Endometrium (tissue), 2 donors: ENCODE measurements around the gene NCS1.
"Not testable (repeated sequence)": the region's sequence is repeated elsewhere in the genome, so short reads cannot be mapped to it uniquely, and the experiment has no call there.

ENCODE experiments used
- FAIRE-seq: peaks from 2 replicates; lab custom pipeline; 2012; peaks lifted over from hg19 to GRCh38; lab: Jason Lieb, UNC
- donor health status: control.
- donor health status: control.

The NCS1 gene

GRCh38 chr9:130264414-130265350 is 92.5 kb downstream of the NCS1 start:
- no peak for FAIRE-seq

DNA sequence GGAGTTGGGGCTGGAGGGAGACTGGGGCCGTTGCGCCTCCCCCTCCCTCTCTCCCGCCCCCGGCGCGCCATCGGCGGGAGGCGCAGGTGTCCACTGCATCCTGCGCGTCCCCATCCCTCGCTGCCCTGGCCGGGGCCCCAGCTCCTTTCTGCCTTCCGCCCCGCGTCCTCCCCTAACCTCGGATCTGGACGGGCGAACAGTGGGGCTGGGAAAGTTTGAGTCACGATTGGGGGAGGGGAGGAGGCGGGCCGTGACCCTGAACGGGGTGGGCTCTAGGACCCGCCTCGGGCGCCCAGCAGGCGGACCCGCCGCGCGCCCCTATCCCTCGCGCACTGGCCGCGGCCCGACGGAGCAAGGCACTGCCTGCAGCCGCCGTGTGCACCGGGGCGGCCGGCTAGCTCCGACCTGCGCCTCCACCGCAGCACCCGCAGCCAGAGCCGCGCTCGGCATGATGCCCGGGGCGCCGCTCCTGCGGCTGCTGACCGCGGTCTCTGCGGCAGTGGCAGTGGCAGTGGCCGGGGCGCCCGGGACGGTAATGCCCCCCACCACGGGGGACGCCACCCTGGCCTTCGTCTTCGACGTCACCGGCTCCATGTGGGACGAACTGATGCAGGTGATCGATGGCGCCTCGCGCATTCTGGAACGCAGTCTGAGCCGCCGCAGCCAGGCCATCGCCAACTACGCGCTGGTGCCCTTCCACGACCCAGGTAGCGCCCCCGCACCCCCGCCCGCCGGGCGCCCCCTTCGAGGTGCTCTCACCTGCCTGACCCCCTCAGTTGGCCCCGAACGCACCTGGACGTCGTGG is 93.4 kb downstream of the NCS1 start, which contains the start of gene HMCN2:
HMCN2 (plus strand) TSS at position 330 of the 805 bp plus-strand sequence; CDS start at position 449, 119 bp downstream.
- FAIRE-seq, result no peak

- FAIRE-seq, result no peak
Measured at GRCh38 chr9:130266236-130267098, 94.3 kb downstream of the NCS1 start.

GRCh38 chr9:130267930-130268329 is 95.7 kb downstream of the NCS1 start:
- no peak for FAIRE-seq

GRCh38 chr9:130268521-130269211 is 96.5 kb downstream of the NCS1 start:
- no peak for FAIRE-seq

DNA sequence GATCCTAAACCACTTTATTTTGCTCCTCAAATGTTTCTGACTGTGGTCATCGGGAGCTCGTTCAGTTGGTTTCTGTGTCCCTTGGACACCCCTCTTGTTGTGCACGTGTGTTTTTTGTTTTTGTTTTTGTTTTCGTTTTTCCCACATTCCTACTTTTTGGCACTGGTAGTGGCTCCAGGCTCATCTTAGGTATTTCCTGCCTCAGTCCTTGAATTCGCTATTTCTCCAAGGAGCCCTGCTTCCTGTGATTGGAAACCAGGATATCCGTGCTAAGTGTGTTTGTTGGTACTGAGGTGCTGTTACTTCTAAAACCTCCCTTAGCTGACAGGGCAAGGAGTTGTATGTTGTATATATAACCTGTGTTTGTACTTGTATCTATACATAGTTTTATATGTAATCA is 99.3 kb downstream of the NCS1 start:
- no peak for FAIRE-seq

GRCh38 chr9:130275156-130275555 is 103.0 kb downstream of the NCS1 start:
- FAIRE-seq, result no peak

DNA sequence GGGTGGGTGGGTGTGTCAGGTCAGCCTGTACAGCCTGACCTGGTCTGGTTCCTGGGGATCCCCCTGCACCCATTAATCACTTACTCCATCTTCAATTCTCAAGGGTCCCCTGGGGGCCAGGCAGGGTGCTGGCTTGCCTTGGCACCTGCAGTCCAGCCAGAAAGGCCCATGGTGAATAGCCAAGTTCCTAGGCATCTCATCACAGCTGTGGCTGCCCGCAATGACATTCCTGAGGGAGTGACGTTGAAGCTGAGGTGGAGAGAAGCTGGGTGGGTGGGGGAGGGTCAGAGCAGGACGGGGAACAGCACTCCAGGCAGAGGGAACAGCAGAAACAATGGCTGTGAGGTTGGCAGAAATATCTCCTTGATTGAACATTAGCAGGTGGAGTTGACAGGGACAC is 103.9 kb downstream of the NCS1 start:
- FAIRE-seq, result no peak

GRCh38 chr9:130276955-130277354 is 104.8 kb downstream of the NCS1 start:
- no peak for FAIRE-seq

DNA sequence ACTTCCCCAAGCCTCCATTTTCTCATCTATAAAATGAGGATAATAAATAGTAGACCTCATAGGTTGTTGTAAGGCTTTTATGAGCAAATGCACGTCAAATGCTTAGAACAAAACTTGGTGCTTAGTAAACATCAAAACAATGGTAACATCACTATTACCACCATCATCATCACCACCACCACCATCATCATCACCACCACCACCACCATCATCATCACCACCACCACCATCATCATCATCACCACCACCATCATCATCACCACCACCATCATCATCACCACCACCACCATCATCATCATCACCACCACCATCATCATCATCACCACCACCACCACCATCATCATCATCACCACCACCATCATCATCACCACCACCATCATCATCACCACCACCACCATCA is 105.3 kb downstream of the NCS1 start:
- not testable (repeated sequence) for FAIRE-seq

GRCh38 chr9:130283539-130284248 is 111.5 kb downstream of the NCS1 start:
- FAIRE-seq, result no peak

GRCh38 chr9:130284249-130284625 is 112.0 kb downstream of the NCS1 start:
- no peak for FAIRE-seq

GRCh38 chr9:130284690-130285089 is 112.5 kb downstream of the NCS1 start:
- FAIRE-seq, result no peak

- no peak for FAIRE-seq
Measured at GRCh38 chr9:130285271-130285670, 113.1 kb downstream of the NCS1 start.

- no peak for FAIRE-seq
Measured at GRCh38 chr9:130286072-130286770, 114.0 kb downstream of the NCS1 start.
